HepG2 (cell line): ENCODE measurements around the gene GCG. TPM values are rescaled to one million over a fixed set of nuclear protein-coding genes. Genes with fewer than 3 reads are reported as not detected.

Experiments
- ARID4A ChIP-seq: sonication (generic); formaldehyde crosslinking; IDR thresholded peaks from 2 replicates; pipeline ENCODE4 v1.5.0; 2020; ENCODE audit warnings: mild to moderate bottlenecking, missing genetic modification reagents, borderline replicate concordance
- FOXK1 ChIP-seq: sonication (generic); formaldehyde crosslinking; IDR thresholded peaks from 2 replicates; pipeline ENCODE4 v1.4.0; 2020; ENCODE audit warnings: low read depth, missing genetic modification reagents, borderline replicate concordance
- GATA4 ChIP-seq: sonication (generic); IDR thresholded peaks from 2 replicates; pipeline ENCODE4 v1.6.1; 2016; ENCODE audit warnings: antibody characterized with exemption, low read depth, borderline replicate concordance
- KDM5B ChIP-seq: sonication (generic); formaldehyde crosslinking; IDR thresholded peaks from 2 replicates; pipeline ENCODE4 v1.4.0; 2020; ENCODE audit warnings: missing genetic modification reagents, mild to moderate bottlenecking, borderline replicate concordance
- MAX ChIP-seq: IDR thresholded peaks from 2 replicates; pipeline ENCODE4 v1.6.1; 2012; ENCODE audit warnings: inconsistent platforms
- MIER2 ChIP-seq: IDR thresholded peaks from 2 replicates; pipeline ENCODE4 v1.6.1; 2016; ENCODE audit warnings: missing biosample characterization, missing genetic modification reagents
- PTBP1 ChIP-seq: fragments of 200-400 bp; formaldehyde crosslinking; IDR thresholded peaks from 2 replicates; pipeline ENCODE4 v1.6.1; 2018; ENCODE audit warnings: low read length, low read depth; ENCODE audit not compliant: poor library complexity, severe bottlenecking
- SRF ChIP-seq: IDR thresholded peaks from 2 replicates; pipeline ENCODE4 v1.6.1; 2011; ENCODE audit warnings: mild to moderate bottlenecking, low read depth, low read length, moderate library complexity
- ZFP1 ChIP-seq: IDR thresholded peaks from 2 replicates; pipeline ENCODE4 v1.6.1; 2016
- ZFP62 ChIP-seq: sonication (generic); formaldehyde crosslinking; IDR thresholded peaks from 2 replicates; pipeline ENCODE4 v1.4.0; 2020; ENCODE audit warnings: missing genetic modification reagents
- ZKSCAN1 ChIP-seq: fragments of 150-350 bp; IDR thresholded peaks from 2 replicates; pipeline ENCODE4 v1.6.1; 2014; ENCODE audit warnings: low read length
- ZNF260 ChIP-seq: sonication (generic); formaldehyde crosslinking; IDR thresholded peaks from 2 replicates; pipeline ENCODE4 v1.4.0; 2020; ENCODE audit warnings: missing genetic modification reagents, low read depth, mild to moderate bottlenecking, borderline replicate concordance
- ZZZ3 ChIP-seq: sonication (generic); formaldehyde crosslinking; IDR thresholded peaks from 2 replicates; pipeline ENCODE4 v1.4.0; 2020; ENCODE audit warnings: missing genetic modification reagents, mild to moderate bottlenecking, borderline replicate concordance
- polyA plus RNA-seq, 8 experiments: library from polyadenylated mRNA; depleted of rRNA in 3 of 8; stranded (reverse) in 7 of 8; unstranded in 1 of 8; fragments of >200 nt; fragmentation: Illumina TruSeq in 4 of 8; extraction: Trizol in 4 of 8; gene quantifications; 2 replicates each; pipeline versions ENCODE4 v1.2.1 to v1.2.3, GENCODE V29; 2011 to 2016; ENCODE audit warnings: low read depth in 4 of 8, missing spikeins in 1 of 8, mixed read lengths in 1 of 8; ENCODE audit not compliant: insufficient read depth in 1 of 8
- total RNA-seq, 5 experiments: library from RNA; depleted of rRNA; stranded (reverse); fragments of >200 nt; fragmentation: Illumina TruSeq; extraction: Trizol; gene quantifications; 2 replicates each; pipeline ENCODE4 v1.2.3, GENCODE V29; 2016; ENCODE audit warnings: low read depth in 1 of 5
- TF ChIP-seq, protein P1 (sequence below): sonication (generic); formaldehyde crosslinking; IDR thresholded peaks from 2 replicates; pipeline ENCODE4 v1.4.0; 2020; ENCODE audit warnings: mild to moderate bottlenecking, missing genetic modification reagents
- TF ChIP-seq, protein P2 (sequence below), 2 experiments: sonication (generic) in 1 of 2; formaldehyde crosslinking in 1 of 2; IDR thresholded peaks; 2 replicates each; pipeline versions ENCODE4 v1.4.0 to v1.6.1; 2018 to 2020; ENCODE audit warnings: missing genetic modification reagents in 2 of 2, borderline replicate concordance in 1 of 2, low read depth in 1 of 2, mild to moderate bottlenecking in 1 of 2, missing biosample characterization in 1 of 2

GCG gene
- total and polyA plus RNA-seq, 2 of the 13 experiments (the other 11 are each of a cell fraction or from before 2014, with no cell fraction given) = not detected

GRCh38 chr2:162113776-162114168, 38.3 kb downstream of the GCG start (continued):
- TF ChIP-seq ZFP62 (CRISPR knock-in tag) (no peak), ARID4A (CRISPR knock-in tag) (peak; percentile 37; the same call in 1 of the 2 replicates), FOXK1 (CRISPR knock-in tag) (peak; percentile 85; the same call in 1 of the 2 replicates), ZFP1 (CRISPR knock-in tag) (no peak; the same call in 1 of the 2 replicates), MIER2 (CRISPR knock-in tag) (peak; percentile 67; the same call in 1 of the 2 replicates), ZKSCAN1 (no peak), ZZZ3 (no peak), SRF (no peak), KDM5B (CRISPR knock-in tag) (no peak), GATA4 (peak; percentile 50; the same call in 1 of the 2 replicates), PTBP1 (no peak), MAX (peak; percentile 61), ZNF260 (CRISPR knock-in tag) (no peak)
- TF ChIP-seq, protein P1, sequence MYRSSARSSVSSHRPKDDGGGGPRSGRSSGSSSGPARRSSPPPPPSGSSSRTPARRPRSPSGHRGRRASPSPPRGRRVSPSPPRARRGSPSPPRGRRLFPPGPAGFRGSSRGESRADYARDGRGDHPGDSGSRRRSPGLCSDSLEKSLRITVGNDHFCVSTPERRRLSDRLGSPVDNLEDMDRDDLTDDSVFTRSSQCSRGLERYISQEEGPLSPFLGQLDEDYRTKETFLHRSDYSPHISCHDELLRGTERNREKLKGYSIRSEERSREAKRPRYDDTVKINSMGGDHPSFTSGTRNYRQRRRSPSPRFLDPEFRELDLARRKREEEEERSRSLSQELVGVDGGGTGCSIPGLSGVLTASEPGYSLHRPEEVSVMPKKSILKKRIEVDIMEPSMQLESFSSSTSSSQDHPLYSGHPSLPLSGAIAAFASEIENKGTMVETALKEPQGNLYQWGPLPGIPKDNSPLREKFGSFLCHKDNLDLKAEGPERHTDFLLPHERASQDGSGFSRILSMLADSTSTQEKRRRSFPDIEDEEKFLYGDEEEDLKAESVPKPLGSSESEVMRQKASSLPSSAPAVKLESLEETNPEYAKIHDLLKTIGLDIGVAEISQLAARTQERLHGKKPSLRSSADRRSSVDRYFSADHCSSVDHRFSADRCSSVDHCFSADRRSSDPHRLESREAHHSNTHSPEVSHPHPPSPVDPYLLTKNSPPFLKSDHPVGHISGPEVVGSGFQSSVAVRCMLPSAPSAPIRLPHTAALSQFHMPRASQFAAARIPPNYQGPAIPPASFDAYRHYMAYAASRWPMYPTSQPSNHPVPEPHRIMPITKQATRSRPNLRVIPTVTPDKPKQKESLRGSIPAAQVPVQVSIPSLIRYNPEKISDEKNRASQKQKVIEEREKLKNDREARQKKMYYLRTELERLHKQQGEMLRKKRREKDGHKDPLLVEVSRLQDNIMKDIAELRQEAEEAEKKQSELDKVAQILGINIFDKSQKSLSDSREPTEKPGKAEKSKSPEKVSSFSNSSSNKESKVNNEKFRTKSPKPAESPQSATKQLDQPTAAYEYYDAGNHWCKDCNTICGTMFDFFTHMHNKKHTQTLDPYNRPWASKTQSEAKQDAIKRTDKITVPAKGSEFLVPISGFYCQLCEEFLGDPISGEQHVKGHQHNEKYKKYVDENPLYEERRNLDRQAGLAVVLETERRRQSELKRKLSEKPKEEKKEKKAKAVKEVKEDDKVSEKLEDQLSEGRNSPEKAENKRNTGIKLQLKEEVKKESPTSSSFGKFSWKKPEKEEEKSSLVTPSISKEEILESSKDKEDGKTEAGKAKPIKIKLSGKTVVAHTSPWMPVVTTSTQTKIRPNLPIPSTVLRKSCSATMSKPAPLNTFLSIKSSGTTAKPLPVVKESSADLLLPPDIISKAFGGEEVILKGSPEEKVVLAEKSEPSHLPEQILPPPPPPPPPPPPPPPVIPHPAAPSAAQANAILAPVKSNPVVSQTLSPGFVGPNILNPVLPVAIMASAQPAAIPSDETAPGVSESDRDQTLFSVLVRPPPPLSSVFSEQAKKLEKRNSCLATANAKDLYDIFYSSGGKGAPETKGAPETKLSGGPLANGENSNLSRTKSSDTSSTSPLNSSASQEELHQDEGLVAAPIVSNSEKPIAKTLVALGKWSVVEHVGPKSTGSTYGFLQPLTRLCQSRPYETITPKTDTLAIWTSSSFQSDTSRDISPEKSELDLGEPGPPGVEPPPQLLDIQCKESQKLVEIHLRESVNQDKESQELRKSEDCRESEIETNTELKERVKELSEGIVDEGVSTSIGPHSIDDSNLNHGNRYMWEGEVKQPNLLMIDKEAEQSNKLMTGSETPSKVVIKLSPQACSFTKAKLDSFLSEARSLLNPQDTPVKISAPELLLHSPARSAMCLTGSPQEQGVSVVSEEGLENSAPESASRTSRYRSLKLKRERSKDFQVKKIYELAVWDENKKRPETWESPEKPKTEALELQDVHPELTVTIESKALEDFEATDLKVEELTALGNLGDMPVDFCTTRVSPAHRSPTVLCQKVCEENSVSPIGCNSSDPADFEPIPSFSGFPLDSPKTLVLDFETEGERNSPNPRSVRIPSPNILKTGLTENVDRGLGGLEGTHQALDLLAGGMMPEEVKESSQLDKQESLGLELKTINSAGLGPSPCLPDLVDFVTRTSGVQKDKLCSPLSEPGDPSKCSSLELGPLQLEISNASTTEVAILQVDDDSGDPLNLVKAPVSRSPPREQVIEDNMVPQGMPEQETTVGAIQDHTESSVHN (CRISPR knock-in tag) = no peak
- TF ChIP-seq, protein P2, sequence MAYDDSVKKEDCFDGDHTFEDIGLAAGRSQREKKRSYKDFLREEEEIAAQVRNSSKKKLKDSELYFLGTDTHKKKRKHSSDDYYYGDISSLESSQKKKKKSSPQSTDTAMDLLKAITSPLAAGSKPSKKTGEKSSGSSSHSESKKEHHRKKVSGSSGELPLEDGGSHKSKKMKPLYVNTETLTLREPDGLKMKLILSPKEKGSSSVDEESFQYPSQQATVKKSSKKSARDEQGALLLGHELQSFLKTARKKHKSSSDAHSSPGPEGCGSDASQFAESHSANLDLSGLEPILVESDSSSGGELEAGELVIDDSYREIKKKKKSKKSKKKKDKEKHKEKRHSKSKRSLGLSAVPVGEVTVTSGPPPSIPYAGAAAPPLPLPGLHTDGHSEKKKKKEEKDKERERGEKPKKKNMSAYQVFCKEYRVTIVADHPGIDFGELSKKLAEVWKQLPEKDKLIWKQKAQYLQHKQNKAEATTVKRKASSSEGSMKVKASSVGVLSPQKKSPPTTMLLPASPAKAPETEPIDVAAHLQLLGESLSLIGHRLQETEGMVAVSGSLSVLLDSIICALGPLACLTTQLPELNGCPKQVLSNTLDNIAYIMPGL (CRISPR knock-in tag; IDR thresholded peaks at IDR 0.05; ENCODE audit: borderline replicate concordance in 1 of 2, low read depth in 1 of 2) = 0 out of 4 replicates have a peak, but pooled peaks of 1 of the 2 experiments have one; percentile 22
